HG03095 (cell line): ENCODE results near the gene ITGBL1.
A peak's percentile ranks its signal among the peaks of the same experiment; 100 is the strongest.
"Not testable (repeated sequence)": the region's sequence is repeated elsewhere in the genome, so short reads cannot be mapped to it uniquely, and the experiment has no call there.

ENCODE experiments used
- ATAC-seq: cut with Tn5 transposase; IDR thresholded peaks from one replicate; pipeline ENCODE4 v1.9.1; 2021; ENCODE audit warnings: moderate library complexity; ENCODE audit not compliant: unreplicated experiment

ITGBL1 gene

GRCh38 chr13:101511766-101512165 is 59.3 kb downstream of the ITGBL1 start:
- no peak for ATAC-seq

- no peak for ATAC-seq
Observed at GRCh38 chr13:101512650-101513049, 60.2 kb downstream of the ITGBL1 start.

GRCh38 chr13:101514100-101514499 is 61.6 kb downstream of the ITGBL1 start:
- ATAC-seq = no peak

- no peak for ATAC-seq
Observed at GRCh38 chr13:101514695-101515275, 62.3 kb downstream of the ITGBL1 start.

- no peak for ATAC-seq
Observed at GRCh38 chr13:101515504-101515903, 63.0 kb downstream of the ITGBL1 start.

GRCh38 chr13:101516262-101516661 is 63.8 kb downstream of the ITGBL1 start:
- ATAC-seq = no peak

GRCh38 chr13:101520672-101521071 is 68.2 kb downstream of the ITGBL1 start:
- no peak for ATAC-seq

GRCh38 chr13:101521371-101521770 is 68.9 kb downstream of the ITGBL1 start:
- ATAC-seq = no peak

- ATAC-seq = no peak
Observed at GRCh38 chr13:101522607-101523006, 70.1 kb downstream of the ITGBL1 start.

GRCh38 chr13:101523154-101524131 is 71.0 kb downstream of the ITGBL1 start:
- no peak for ATAC-seq

GRCh38 chr13:101527130-101527529 is 74.7 kb downstream of the ITGBL1 start:
- ATAC-seq = no peak

GRCh38 chr13:101529422-101529821 is 76.9 kb downstream of the ITGBL1 start:
- peak; percentile 60 for ATAC-seq

GRCh38 chr13:101530293-101530692 is 77.8 kb downstream of the ITGBL1 start:
- ATAC-seq = no peak

- no peak for ATAC-seq
Observed at GRCh38 chr13:101535192-101535746, 82.8 kb downstream of the ITGBL1 start.

- no peak for ATAC-seq
Observed at GRCh38 chr13:101536079-101536478, 83.6 kb downstream of the ITGBL1 start.

GRCh38 chr13:101544544-101544943 is 92.1 kb downstream of the ITGBL1 start:
- ATAC-seq = not testable (repeated sequence)

GRCh38 chr13:101544979-101545378 is 92.5 kb downstream of the ITGBL1 start:
- ATAC-seq = no peak

GRCh38 chr13:101545521-101545920 is 93.0 kb downstream of the ITGBL1 start:
- no peak for ATAC-seq

GRCh38 chr13:101552286-101552685 is 99.8 kb downstream of the ITGBL1 start:
- no peak for ATAC-seq

- no peak for ATAC-seq
Observed at GRCh38 chr13:101552786-101553185, 100.3 kb downstream of the ITGBL1 start.

- no peak for ATAC-seq
Observed at GRCh38 chr13:101554420-101555125, 102.1 kb downstream of the ITGBL1 start.
